GM12878 (cell line): ENCODE measurements around the gene BRINP2. TPM values are rescaled to one million over a fixed set of nuclear protein-coding genes. Genes with fewer than 3 reads are reported as not detected.

Experiments used
- ATAC-seq: fragments of 200-7000 bp; cut with Tn5 transposase; 3 replicates; pipeline ENCODE4 v1.9.1; 2020; ENCODE audit warnings: mild to moderate bottlenecking, moderate library complexity
- BruUV-seq: library from RNA; stranded (reverse); fragments of 400-500 nt; replicated peaks from 2 replicates; lab custom pipeline; 2021; lab: Mats Ljungman, UMichigan
- CTCF ChIA-PET: fragments of 300-600 bp; sonication (Branson Sonifier 250); formaldehyde crosslinking; extraction: SDS; loops from one replicate; lab custom pipeline; 2021; ENCODE audit warnings: inconsistent platforms; lab: Yijun Ruan, JAX
- POLR2A ChIA-PET: fragments of 350-600 bp; formaldehyde crosslinking; extraction: SDS; loops from one replicate; lab custom pipeline; 2021; ENCODE audit warnings: inconsistent platforms; lab: Charles Lee
- RAD21 ChIA-PET: fragments of 300-600 bp; sonication (Branson Sonifier 250); formaldehyde crosslinking; loops from one replicate; lab custom pipeline; 2023; ENCODE audit warnings: antibody characterized with exemption; ENCODE audit not compliant: unreplicated experiment; lab: Charles Lee
- SMC1A ChIA-PET: fragments of 300-600 bp; sonication (Branson Sonifier 250); formaldehyde crosslinking; loops from one replicate; lab custom pipeline; 2023; ENCODE audit not compliant: unreplicated experiment, uncharacterized antibody; lab: Charles Lee
- DNase-seq: peaks from one replicate; pipeline ENCODE4 v3.0.0-alpha.2; 2011; ENCODE audit warnings: low read depth, low spot score
- FAIRE-seq: peaks from 3 replicates; lab custom pipeline; 2011; peaks lifted over from hg19 to GRCh38; lab: Jason Lieb, UNC
- H2AFZ ChIP-seq: 2 replicates; pipeline ENCODE4 v1.6.0; 2011; ENCODE audit warnings: low read depth, low read length, control low read depth; ENCODE audit not compliant: control insufficient read depth
- H3K27ac ChIP-seq: 2 replicates; pipeline ENCODE4 v1.5.1; 2011; ENCODE audit warnings: control low read depth; ENCODE audit not compliant: control insufficient read depth, insufficient read depth
- H3K27me3 ChIP-seq, 2 experiments: replicated peaks in 1 of 2; 2 replicates each; pipeline versions ENCODE4 v1.6.0 to v1.6.1; 2011; ENCODE audit warnings: low read length in 1 of 2; ENCODE audit not compliant: control insufficient read depth in 2 of 2, insufficient read depth in 2 of 2
- H3K36me3 ChIP-seq, 2 experiments: 2 replicates each; pipeline ENCODE4 v1.5.1; 2011; ENCODE audit warnings: low read length in 1 of 2; ENCODE audit not compliant: control insufficient read depth in 2 of 2, insufficient read depth in 2 of 2
- H3K4me1 ChIP-seq: 2 replicates; pipeline ENCODE4 v1.6.1; 2011; ENCODE audit warnings: mild to moderate bottlenecking, low read length, moderate library complexity, mixed read lengths; ENCODE audit not compliant: control insufficient read depth, insufficient read depth
- H3K4me2 ChIP-seq: 2 replicates; pipeline ENCODE4 v1.6.0; 2011; ENCODE audit warnings: control low read depth; ENCODE audit not compliant: control insufficient read depth, insufficient read depth
- H3K4me3 ChIP-seq: fragments of 200-600 bp; sonication (generic); 2 replicates; pipeline ENCODE4 v1.5.1; 2016
- H3K79me2 ChIP-seq: 2 replicates; pipeline ENCODE4 v1.6.0; 2011; ENCODE audit warnings: low read length; ENCODE audit not compliant: control insufficient read depth, insufficient read depth
- H3K9ac ChIP-seq: 2 replicates; pipeline ENCODE4 v1.8.0; 2011; ENCODE audit warnings: low read length, control low read depth, mixed read lengths; ENCODE audit not compliant: control insufficient read depth, insufficient read depth
- H3K9me3 ChIP-seq: replicated peaks from 3 replicates; pipeline ENCODE4 v1.5.1; 2011; ENCODE audit warnings: mild to moderate bottlenecking, low read length; ENCODE audit not compliant: control insufficient read depth, insufficient read depth
- H4K20me1 ChIP-seq: 2 replicates; pipeline ENCODE4 v1.6.0; 2011; ENCODE audit not compliant: control insufficient read depth, insufficient read depth
- BHLHE40 ChIP-seq, 2 experiments: fragments of 450-650 bp in 1 of 2; IDR thresholded peaks; 2 replicates each; pipeline ENCODE4 v1.6.1; 2011 to 2017; ENCODE audit warnings: low read depth in 2 of 2, borderline replicate concordance in 1 of 2, improper control_type of control experiment in 1 of 2, low read length in 1 of 2, mild to moderate bottlenecking in 1 of 2
- CHD2 ChIP-seq: IDR thresholded peaks from 2 replicates; pipeline ENCODE4 v1.6.1; 2011; ENCODE audit warnings: low read depth, low read length, improper control_type of control experiment, borderline replicate concordance
- EP300 ChIP-seq, 2 experiments: fragments of 150-350 bp in 1 of 2; IDR thresholded peaks; 2 replicates each; pipeline ENCODE4 v1.6.1; 2011 to 2012; ENCODE audit warnings: low read depth in 2 of 2, low read length in 2 of 2, borderline replicate concordance in 1 of 2, improper control_type of control experiment in 1 of 2, inconsistent platforms in 1 of 2; ENCODE audit not compliant: control insufficient read depth in 1 of 2
- KLF5 ChIP-seq: fragments of 450-650 bp; IDR thresholded peaks from 2 replicates; pipeline ENCODE4 v1.6.1; 2014; ENCODE audit warnings: mild to moderate bottlenecking; ENCODE audit not compliant: partially characterized antibody
- NBN ChIP-seq: fragments of 450-650 bp; IDR thresholded peaks from 2 replicates; pipeline ENCODE4 v1.6.1; 2016
- RAD51 ChIP-seq: fragments of 450-650 bp; IDR thresholded peaks from 2 replicates; pipeline ENCODE4 v1.6.1; 2016; ENCODE audit warnings: moderate library complexity, mild to moderate bottlenecking, inconsistent platforms
- SMARCA5 ChIP-seq: fragments of 450-650 bp; IDR thresholded peaks from 2 replicates; pipeline ENCODE4 v1.6.1; 2017; ENCODE audit warnings: mild to moderate bottlenecking
- SREBF1 ChIP-seq: IDR thresholded peaks from 2 replicates; pipeline ENCODE4 v1.6.1; 2012; ENCODE audit warnings: mild to moderate bottlenecking, low read length
- ZNF274 ChIP-seq: IDR thresholded peaks from one replicate; pipeline ENCODE4 v1.8.0; 2011; ENCODE audit not compliant: insufficient read length, insufficient read depth
- WGBS: methylation state at CpG from one replicate; pipeline ENCODE4 v1.1.6; 2016; ENCODE audit warnings: low lambda C conversion rate; ENCODE audit not compliant: insufficient replicate concordance, insufficient coverage; ENCODE audit errors: missing lambda C conversion rate; 5-methylcytosine and 5-hydroxymethylcytosine counted together
- in situ Hi-C: fragments of 300-500 bp; cut with MboI; formaldehyde crosslinking; loops from 9 replicates; pipeline ENCODE4 v1.14.3; 2018; ENCODE audit warnings: mixed read lengths
- intact Hi-C: fragments of 100-400 bp; cut with micrococcal nuclease; formaldehyde crosslinking; loops from one replicate; pipeline ENCODE4 v1.14.2; 2022; ENCODE audit not compliant: unreplicated experiment
- polyA plus RNA-seq, 11 experiments: library from polyadenylated mRNA; depleted of rRNA in 4 of 11; unstranded in 6 of 11; stranded (reverse) in 5 of 11; fragments of >200 nt; fragmentation: Nextera tagmentation in 4 of 11; fragmentation: Illumina TruSeq in 1 of 11; extraction: Ambion mirVana in 4 of 11; extraction: Trizol in 1 of 11; gene quantifications; 1 replicate in 1 of 11; 2 replicates in 10 of 11; pipeline versions ENCODE4 v1.2.1 to v1.2.3, GENCODE V29; 2011 to 2016; ENCODE audit warnings: inconsistent platforms in 2 of 11, missing spikeins in 2 of 11, low read depth in 1 of 11
- total RNA-seq, 4 experiments: library from RNA; depleted of rRNA in 3 of 4; stranded (reverse); fragments of >200 nt in 3 of 4; fragmentation: Illumina TruSeq in 1 of 4; extraction: Trizol in 1 of 4; gene quantifications; 2 replicates each; pipeline versions ENCODE4 v1.2.1 to v1.2.3, GENCODE V29; 2013 to 2021
- TF ChIP-seq, protein P1 (sequence below): fragments of 450-650 bp; IDR thresholded peaks from 2 replicates; pipeline ENCODE4 v1.6.1; 2017; ENCODE audit warnings: borderline replicate concordance
- TF ChIP-seq, protein P2 (sequence below): IDR thresholded peaks from 2 replicates; pipeline ENCODE4 v1.6.1; 2012; ENCODE audit warnings: low read depth, low read length, improper control_type of control experiment
- TF ChIP-seq, protein P3 (sequence below): fragments of 150-350 bp; IDR thresholded peaks from 2 replicates; pipeline ENCODE4 v1.6.1; 2014; ENCODE audit warnings: mild to moderate bottlenecking, low read depth, low read length
- TF ChIP-seq, protein P4 (sequence below): fragments of 450-650 bp; IDR thresholded peaks from 2 replicates; pipeline ENCODE4 v1.6.1; 2017; ENCODE audit warnings: low read depth, mild to moderate bottlenecking, moderate library complexity

Gene BRINP2
- total and polyA plus RNA-seq, 10 of the 15 experiments (the other 5 are each of a cell fraction or from before 2014, with no cell fraction given), result 0.03 TPM; not detected in 9

DNA sequence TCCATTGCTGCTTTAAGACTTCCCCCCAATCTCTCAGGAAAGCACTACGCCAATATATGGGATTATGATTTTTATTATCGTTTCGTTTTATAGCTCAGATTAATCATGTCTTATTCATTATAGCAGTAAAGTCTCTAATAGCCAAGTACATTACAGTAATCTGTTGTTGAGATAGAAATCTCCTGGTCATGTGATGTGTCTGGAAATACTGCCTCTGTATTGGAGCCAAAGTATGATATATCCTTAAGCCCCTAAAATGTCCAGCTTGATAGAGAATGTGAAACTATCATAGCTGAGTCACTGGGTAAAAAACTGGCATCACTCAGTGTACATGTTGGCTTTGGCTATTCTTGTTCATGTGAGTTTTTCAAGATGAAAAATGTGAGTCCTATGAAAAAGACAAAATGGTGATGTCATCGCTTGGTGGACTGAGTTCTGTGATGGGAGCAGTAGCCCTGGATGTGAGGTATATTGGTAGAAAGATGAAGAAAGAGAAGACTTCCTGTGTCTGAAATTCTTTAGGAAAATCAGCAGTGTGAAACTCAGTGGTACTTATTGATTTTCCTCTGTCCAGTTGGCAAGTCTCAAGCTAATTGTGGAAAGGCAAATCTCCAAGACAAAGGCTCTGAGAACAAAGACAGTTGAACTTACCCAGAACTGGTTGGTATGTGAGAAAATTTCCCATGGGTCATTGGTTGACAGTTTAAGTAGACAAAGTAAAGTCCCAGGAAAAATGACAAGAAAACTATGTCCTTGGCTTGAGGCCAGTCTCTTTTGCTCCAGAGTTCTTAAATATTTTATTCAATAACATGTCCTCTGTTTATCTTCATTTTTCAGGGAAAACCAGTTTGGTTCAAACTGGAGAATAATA is 76.2 kb downstream of the BRINP2 start:
- in situ Hi-C loops, result no loop called here

More for the DNA sequence above, 76.2 kb downstream of the BRINP2 start:
- WGBS, result 22% methylated on average over 4 of the region's 4 CpGs
- no peak for ATAC-seq
- Histone ChIP-seq H3K9me3 (no peaks in the 10 kb centered on the region), H3K79me2 (no peaks in the 10 kb centered on the region), H3K4me3 (no peak overlapping the region), H3K27me3 (no peaks in the 10 kb centered on the region), H3K9ac (no peak overlapping the region), H3K4me2 (no peak overlapping the region), H3K36me3 (no peaks in the 10 kb centered on the region), H3K27ac (no peak overlapping the region), H4K20me1 (no peaks in the 10 kb centered on the region), H3K4me1 (no peaks in the 10 kb centered on the region), H2AFZ (no peak overlapping the region)
- SMC1A ChIA-PET, result no interaction called here
- TF ChIP-seq, protein P1, sequence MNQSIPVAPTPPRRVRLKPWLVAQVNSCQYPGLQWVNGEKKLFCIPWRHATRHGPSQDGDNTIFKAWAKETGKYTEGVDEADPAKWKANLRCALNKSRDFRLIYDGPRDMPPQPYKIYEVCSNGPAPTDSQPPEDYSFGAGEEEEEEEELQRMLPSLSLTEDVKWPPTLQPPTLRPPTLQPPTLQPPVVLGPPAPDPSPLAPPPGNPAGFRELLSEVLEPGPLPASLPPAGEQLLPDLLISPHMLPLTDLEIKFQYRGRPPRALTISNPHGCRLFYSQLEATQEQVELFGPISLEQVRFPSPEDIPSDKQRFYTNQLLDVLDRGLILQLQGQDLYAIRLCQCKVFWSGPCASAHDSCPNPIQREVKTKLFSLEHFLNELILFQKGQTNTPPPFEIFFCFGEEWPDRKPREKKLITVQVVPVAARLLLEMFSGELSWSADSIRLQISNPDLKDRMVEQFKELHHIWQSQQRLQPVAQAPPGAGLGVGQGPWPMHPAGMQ, result no peak
- no peak for TF ChIP-seq SREBF1
- TF ChIP-seq, protein P2, sequence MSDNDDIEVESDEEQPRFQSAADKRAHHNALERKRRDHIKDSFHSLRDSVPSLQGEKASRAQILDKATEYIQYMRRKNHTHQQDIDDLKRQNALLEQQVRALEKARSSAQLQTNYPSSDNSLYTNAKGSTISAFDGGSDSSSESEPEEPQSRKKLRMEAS, result no peak
- no peak for TF ChIP-seq RAD51
- no peak for TF ChIP-seq ZNF274
- TF ChIP-seq, protein P3, sequence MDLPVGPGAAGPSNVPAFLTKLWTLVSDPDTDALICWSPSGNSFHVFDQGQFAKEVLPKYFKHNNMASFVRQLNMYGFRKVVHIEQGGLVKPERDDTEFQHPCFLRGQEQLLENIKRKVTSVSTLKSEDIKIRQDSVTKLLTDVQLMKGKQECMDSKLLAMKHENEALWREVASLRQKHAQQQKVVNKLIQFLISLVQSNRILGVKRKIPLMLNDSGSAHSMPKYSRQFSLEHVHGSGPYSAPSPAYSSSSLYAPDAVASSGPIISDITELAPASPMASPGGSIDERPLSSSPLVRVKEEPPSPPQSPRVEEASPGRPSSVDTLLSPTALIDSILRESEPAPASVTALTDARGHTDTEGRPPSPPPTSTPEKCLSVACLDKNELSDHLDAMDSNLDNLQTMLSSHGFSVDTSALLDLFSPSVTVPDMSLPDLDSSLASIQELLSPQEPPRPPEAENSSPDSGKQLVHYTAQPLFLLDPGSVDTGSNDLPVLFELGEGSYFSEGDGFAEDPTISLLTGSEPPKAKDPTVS, result no peak
- TF ChIP-seq, protein P4, sequence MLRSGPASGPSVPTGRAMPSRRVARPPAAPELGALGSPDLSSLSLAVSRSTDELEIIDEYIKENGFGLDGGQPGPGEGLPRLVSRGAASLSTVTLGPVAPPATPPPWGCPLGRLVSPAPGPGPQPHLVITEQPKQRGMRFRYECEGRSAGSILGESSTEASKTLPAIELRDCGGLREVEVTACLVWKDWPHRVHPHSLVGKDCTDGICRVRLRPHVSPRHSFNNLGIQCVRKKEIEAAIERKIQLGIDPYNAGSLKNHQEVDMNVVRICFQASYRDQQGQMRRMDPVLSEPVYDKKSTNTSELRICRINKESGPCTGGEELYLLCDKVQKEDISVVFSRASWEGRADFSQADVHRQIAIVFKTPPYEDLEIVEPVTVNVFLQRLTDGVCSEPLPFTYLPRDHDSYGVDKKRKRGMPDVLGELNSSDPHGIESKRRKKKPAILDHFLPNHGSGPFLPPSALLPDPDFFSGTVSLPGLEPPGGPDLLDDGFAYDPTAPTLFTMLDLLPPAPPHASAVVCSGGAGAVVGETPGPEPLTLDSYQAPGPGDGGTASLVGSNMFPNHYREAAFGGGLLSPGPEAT, result no peak
- TF ChIP-seq SMARCA5, result no peak
- no peak for TF ChIP-seq CHD2
- TF ChIP-seq NBN, result no peak
- no peak for TF ChIP-seq EP300 (IDR thresholded peaks at IDR 0.05; ENCODE audit: borderline replicate concordance in 1 of 2, control insufficient read depth in 1 of 2, low read depth in 2 of 2, low read length in 2 of 2)
- TF ChIP-seq KLF5, result no peak
- no peak for TF ChIP-seq BHLHE40 (IDR thresholded peaks at IDR 0.05; ENCODE audit: borderline replicate concordance in 1 of 2, low read depth in 2 of 2, low read length in 1 of 2)
- CTCF ChIA-PET, result no interaction called here
- POLR2A ChIA-PET, result no interaction called here
- intact Hi-C loops, result no loop called here
- FAIRE-seq, result no peak
- RAD21 ChIA-PET, result no interaction called here
- no TSS peak for BruUV-seq
- no peak for DNase-seq
